B cell (primary cell): ENCODE measurements around the gene ZNF891. TPM values are rescaled to one million over a fixed set of nuclear protein-coding genes. Genes with fewer than 3 reads are reported as not detected.

Experiments used
- ATAC-seq: fragments of 200-7000 bp; cut with Tn5 transposase; one replicate; pipeline ENCODE4 v1.10.0; 2021; ENCODE audit warnings: low read depth, mild to moderate bottlenecking, moderate number of reproducible peaks, moderate library complexity
- CTCF ChIA-PET: fragments of 350-600 bp; sonication (Branson Sonifier 250); formaldehyde crosslinking; loops from one replicate; lab custom pipeline; 2021; ENCODE audit warnings: antibody characterized with exemption, inconsistent platforms; lab: Charles Lee
- POLR2A ChIA-PET: fragments of 350-600 bp; sonication (Branson Sonifier 250); formaldehyde crosslinking; loops from one replicate; lab custom pipeline; 2021; ENCODE audit warnings: antibody characterized with exemption; lab: Charles Lee
- DNase-seq: peaks from one replicate; pipeline ENCODE4 v3.0.0; 2013
- H2AFZ ChIP-seq: 2 replicates; pipeline ENCODE4 v1.6.1; 2012; ENCODE audit warnings: mild to moderate bottlenecking, low read depth, low read length; ENCODE audit not compliant: insufficient read depth, poor library complexity, severe bottlenecking
- H3K27ac ChIP-seq, 2 donors: 1 replicate in 1 of 2; 2 replicates in 1 of 2; pipeline ENCODE4 v1.5.1; 2012 to 2013; ENCODE audit warnings: low read length in 2 of 2, mild to moderate bottlenecking in 2 of 2, moderate library complexity in 1 of 2
- H3K27me3 ChIP-seq, 4 experiments: fragments of 200-600 bp in 1 of 4; sonication (generic) in 1 of 4; replicated peaks in 1 of 4; 1 replicate in 2 of 4; 2 replicates in 2 of 4; pipeline versions ENCODE4 v1.6.1 to v1.7.0; 2013 to 2016; ENCODE audit warnings: low read length in 3 of 4, mild to moderate bottlenecking in 2 of 4, mixed read lengths in 1 of 4, moderate library complexity in 1 of 4; ENCODE audit not compliant: insufficient read depth in 4 of 4, control insufficient read depth in 3 of 4; ENCODE audit errors: control extremely low read depth in 1 of 4
- H3K36me3 ChIP-seq, 2 experiments: replicated peaks in 1 of 2; 1 replicate in 1 of 2; 2 replicates in 1 of 2; pipeline versions ENCODE4 v1.6.1 to v1.7.1; 2013; ENCODE audit warnings: low read length in 1 of 2; ENCODE audit not compliant: insufficient read depth in 2 of 2, control insufficient read depth in 1 of 2; ENCODE audit errors: control extremely low read depth in 1 of 2, extremely low read depth in 1 of 2
- H3K4me1 ChIP-seq, 2 donors: fragments of 200-600 bp in 1 of 2; sonication (generic) in 1 of 2; 1 replicate in 1 of 2; 2 replicates in 1 of 2; pipeline versions ENCODE4 v1.5.1 to v1.6.1; 2013 to 2017; ENCODE audit warnings: low read length in 2 of 2; ENCODE audit not compliant: control insufficient read depth in 2 of 2, insufficient read depth in 2 of 2
- H3K4me2 ChIP-seq: replicated peaks from 2 replicates; pipeline ENCODE3; 2012; ENCODE audit warnings: mild to moderate bottlenecking, low read depth, low read length; ENCODE audit not compliant: poor library complexity, severe bottlenecking
- H3K4me3 ChIP-seq, 5 experiments: fragments of 200-600 bp in 1 of 5; sonication (generic) in 1 of 5; 1 replicate in 3 of 5; 2 replicates in 2 of 5; pipeline versions ENCODE4 v1.5.1 to v1.7.0; 2011 to 2016; ENCODE audit warnings: low read length in 4 of 5, mild to moderate bottlenecking in 4 of 5, low read depth in 2 of 5, control low read depth in 1 of 5, moderate library complexity in 1 of 5; ENCODE audit not compliant: insufficient read depth in 1 of 5; ENCODE audit errors: control extremely low read depth in 1 of 5, extremely low read depth in 1 of 5
- H3K79me2 ChIP-seq: fragments of 200-600 bp; sonication (generic); one replicate; pipeline ENCODE4 v1.6.0; 2016; ENCODE audit warnings: low read length; ENCODE audit not compliant: control insufficient read depth, insufficient read depth
- H3K9ac ChIP-seq: fragments of 200-600 bp; sonication (generic); 2 replicates; pipeline ENCODE4 v1.6.1; 2017; ENCODE audit warnings: mild to moderate bottlenecking, low read length, moderate library complexity
- H3K9me3 ChIP-seq, 3 donors: one replicate each; pipeline versions ENCODE4 v1.6.1 to v1.7.1; 2013; ENCODE audit warnings: low read length in 2 of 3; ENCODE audit not compliant: control insufficient read depth in 2 of 3, insufficient read depth in 1 of 3; ENCODE audit errors: control extremely low read depth in 1 of 3
- H4K20me1 ChIP-seq: 2 replicates; pipeline ENCODE4 v1.6.0; 2012; ENCODE audit warnings: mild to moderate bottlenecking, low read length; ENCODE audit not compliant: insufficient read depth, control insufficient read depth, poor library complexity, severe bottlenecking
- H3K27ac Mint-ChIP-seq: one replicate; pipeline ENCODE4 v1.8.0; 2021; ENCODE audit warnings: mixed read lengths
- H3K27me3 Mint-ChIP-seq: one replicate; pipeline ENCODE4 v1.8.0; 2021; ENCODE audit warnings: mixed read lengths
- H3K4me1 Mint-ChIP-seq: one replicate; pipeline ENCODE4 v1.8.0; 2021; ENCODE audit warnings: mixed read lengths
- H3K4me3 Mint-ChIP-seq: one replicate; pipeline ENCODE4 v1.8.0; 2021; ENCODE audit warnings: mixed read lengths
- H3K9me3 Mint-ChIP-seq: one replicate; pipeline ENCODE4 v1.8.0; 2022; ENCODE audit warnings: mixed read lengths; ENCODE audit not compliant: insufficient read depth
- CTCF ChIP-seq: fragments of 200-600 bp; IDR thresholded peaks from one replicate; pipeline ENCODE4 v1.8.0; 2022; ENCODE audit warnings: antibody characterized with exemption, mild to moderate bottlenecking
- EZH2 ChIP-seq: IDR thresholded peaks from 2 replicates; pipeline ENCODE4 v1.6.1; 2012; ENCODE audit warnings: borderline replicate concordance, low read depth, mild to moderate bottlenecking, moderate library complexity, low read length; ENCODE audit not compliant: insufficient read depth, poor library complexity, severe bottlenecking
- WGBS: methylation state at CpG from one replicate; pipeline ENCODE4 v1.1.5; 2013; ENCODE audit warnings: missing lambda C conversion rate; ENCODE audit not compliant: insufficient coverage; 5-methylcytosine and 5-hydroxymethylcytosine counted together
- intact Hi-C: fragments of 100-400 bp; cut with micrococcal nuclease; formaldehyde crosslinking; loops from one replicate; pipeline ENCODE4 v1.10.0; 2022
- polyA plus RNA-seq: library from polyadenylated mRNA; depleted of rRNA; stranded (reverse); fragments of >200 nt; gene quantifications from 2 replicates; pipeline ENCODE4 v1.2.3, GENCODE V29; 2012
- total RNA-seq, 2 donors: library from RNA; stranded (reverse); fragments of 120-200 nt in 1 of 2; gene quantifications; 1 replicate in 1 of 2; 2 replicates in 1 of 2; pipeline versions ENCODE4 v1.2.3 to v1.2.4, GENCODE V29; 2013 to 2022

Gene ZNF891
- total and polyA plus RNA-seq, 2 donors (not counting 1 experiment from before 2014, with no cell fraction given), result 1.5 to 6.8 TPM

GRCh38 chr12:133063556-133063955, 66.5 kb downstream of the ZNF891 start:
- Histone ChIP-seq H3K9ac (no peak overlapping the region), H3K4me2 (no peak overlapping the region), H3K27me3 (no peaks in the 10 kb centered on the region), H3K4me1 (no peaks in the 10 kb centered on the region), H3K36me3 (no peaks in the 10 kb centered on the region), H3K79me2 (no peaks in the 10 kb centered on the region), H2AFZ (no peak overlapping the region), H4K20me1 (no peaks in the 10 kb centered on the region), H3K9me3 (peaks cover 42 to 97% (median 53%) of the 10 kb centered on the region in 3 donors), H3K27ac (no peak overlapping the region), H3K4me3 (peak overlapping the region in 1 of 5 experiments; percentile 5)
- Mint-ChIP-seq H3K27ac (no peak overlapping the region), H3K27me3 (no peaks in the 10 kb centered on the region), H3K4me3 (no peak overlapping the region), H3K4me1 (no peaks in the 10 kb centered on the region), H3K9me3 (peaks cover 16% of the 10 kb centered on the region)
- 100% methylated on average over 1 of the region's 1 CpG for WGBS
- ChIA-PET CTCF (interaction anchor here (0.5 kb wide), 1 partner anchor 47 kb away, joined by 3 read pairs; no protein-coding TSS in a partner anchor), POLR2A (no interaction called here)
- DNase-seq (no peak), ATAC-seq (no peak)
- intact Hi-C loops, result no loop called here
- TF ChIP-seq CTCF, result no peak
- TF ChIP-seq EZH2, result no peak

- Histone ChIP-seq H3K79me2 (no peaks in the 10 kb centered on the region), H3K36me3 (peaks cover 2 to 3% of the 10 kb centered on the region in 2 experiments), H2AFZ (no peak overlapping the region), H3K4me1 (no peaks in the 10 kb centered on the region), H3K4me3 (peak overlapping the region in 1 of 5 experiments; percentile 8), H3K9ac (no peak overlapping the region), H3K4me2 (no peak overlapping the region), H3K27me3 (no peaks in the 10 kb centered on the region), H3K9me3 (peaks cover 50 to 98% (median 50%) of the 10 kb centered on the region in 3 donors), H4K20me1 (no peaks in the 10 kb centered on the region), H3K27ac (no peak overlapping the region)
- WGBS, result 100% methylated on average over 1 of the region's 1 CpG
- ChIA-PET POLR2A (no interaction called here), CTCF (no interaction called here)
- TF ChIP-seq EZH2 (no peak), CTCF (no peak)
- no peaks in the 10 kb centered on the region for H3K4me1 Mint-ChIP-seq
- ATAC-seq (no peak), DNase-seq (no peak)
- no peak overlapping the region for H3K4me3 Mint-ChIP-seq
- no peaks in the 10 kb centered on the region for H3K27me3 Mint-ChIP-seq
- H3K27ac Mint-ChIP-seq, result no peak overlapping the region
- peaks cover 18% of the 10 kb centered on the region for H3K9me3 Mint-ChIP-seq
- intact Hi-C loops, result no loop called here
Measured at GRCh38 chr12:133061954-133062353, 68.1 kb downstream of the ZNF891 start.
